K562 (cell line): ENCODE results near the gene UBR1. TPM values are rescaled to one million over a fixed set of nuclear protein-coding genes. Genes with fewer than 3 reads are reported as not detected.

Experiments
- FOXA1 ChIP-seq: fragments of 450-650 bp; IDR thresholded peaks from 2 replicates; pipeline ENCODE4 v1.6.1; 2016; ENCODE audit warnings: mild to moderate bottlenecking, borderline replicate concordance
- HDAC8 ChIP-seq: fragments of 450-650 bp; IDR thresholded peaks from 2 replicates; pipeline ENCODE4 v1.6.1; 2016; ENCODE audit warnings: mild to moderate bottlenecking, missing genetic modification characterization, moderate library complexity, missing compliant biosample characterization
- HEY1 ChIP-seq: fragments of 250-450 bp; sonication (Bioruptor Pico); IDR thresholded peaks from 2 replicates; pipeline ENCODE4 v1.5.0; 2020; ENCODE audit warnings: mild to moderate bottlenecking, moderate library complexity, borderline replicate concordance
- KDM4B ChIP-seq, 2 experiments: fragments of 450-650 bp in 1 of 2; sonication (generic) in 1 of 2; IDR thresholded peaks; 2 replicates each; pipeline ENCODE4 v1.6.1; 2016 to 2017; ENCODE audit warnings: borderline replicate concordance in 2 of 2, antibody characterized with exemption in 1 of 2, low read depth in 1 of 2, mild to moderate bottlenecking in 1 of 2
- KLF1 ChIP-seq: fragments of 450-650 bp; IDR thresholded peaks from 2 replicates; pipeline ENCODE4 v1.6.1; 2016; ENCODE audit warnings: missing genetic modification characterization, missing compliant biosample characterization
- KLF13 ChIP-seq: fragments of 450-650 bp; IDR thresholded peaks from 2 replicates; pipeline ENCODE4 v1.6.1; 2016; ENCODE audit warnings: missing genetic modification characterization, low read depth, mild to moderate bottlenecking, missing compliant biosample characterization, moderate library complexity, borderline replicate concordance
- KLF16 ChIP-seq: IDR thresholded peaks from 2 replicates; pipeline ENCODE4 v1.6.1; 2016; ENCODE audit warnings: antibody characterized with exemption
- L3MBTL2 ChIP-seq: fragments of 450-650 bp; IDR thresholded peaks from 2 replicates; pipeline ENCODE4 v1.6.1; 2016; ENCODE audit warnings: mild to moderate bottlenecking, moderate library complexity
- MEF2A ChIP-seq: IDR thresholded peaks from 2 replicates; pipeline ENCODE4 v1.6.1; 2011; ENCODE audit warnings: low read depth, mild to moderate bottlenecking, low read length, moderate library complexity; ENCODE audit not compliant: control insufficient read depth
- MTA3 ChIP-seq: fragments of 450-650 bp; formaldehyde crosslinking; IDR thresholded peaks from 2 replicates; pipeline ENCODE4 v1.6.1; 2017; ENCODE audit warnings: mild to moderate bottlenecking, borderline replicate concordance
- MTF1 ChIP-seq: fragments of 250-450 bp; sonication (Bioruptor Pico); IDR thresholded peaks from 2 replicates; pipeline ENCODE4 v1.9.0; 2021; ENCODE audit warnings: moderate library complexity, mild to moderate bottlenecking, inconsistent platforms, borderline replicate concordance
- NCOA2 ChIP-seq, 2 experiments: fragments of 450-650 bp; IDR thresholded peaks; 2 replicates each; pipeline ENCODE4 v1.6.1; 2018; ENCODE audit warnings: mild to moderate bottlenecking in 2 of 2, moderate library complexity in 1 of 2; ENCODE audit not compliant: partially characterized antibody in 2 of 2
- PTRF ChIP-seq: fragments of 450-650 bp; IDR thresholded peaks from 2 replicates; pipeline ENCODE4 v1.6.1; 2016; ENCODE audit warnings: mild to moderate bottlenecking, missing genetic modification characterization, missing compliant biosample characterization
- RB1 ChIP-seq: fragments of 450-650 bp; IDR thresholded peaks from 2 replicates; pipeline ENCODE4 v1.6.1; 2017; ENCODE audit warnings: low read depth, mild to moderate bottlenecking
- RBFOX2 ChIP-seq: fragments of 200-400 bp; formaldehyde crosslinking; IDR thresholded peaks from 2 replicates; pipeline ENCODE4 v1.6.1; 2017; ENCODE audit warnings: low read depth, mild to moderate bottlenecking, low read length, moderate library complexity
- RFX7 ChIP-seq: fragments of 250-450 bp; sonication (Bioruptor Pico); IDR thresholded peaks from 2 replicates; pipeline ENCODE4 v1.5.1; 2021; ENCODE audit warnings: mild to moderate bottlenecking
- SIN3A ChIP-seq, 2 experiments: fragments of 150-350 bp in 1 of 2; IDR thresholded peaks; 2 replicates each; pipeline ENCODE4 v1.6.1; 2011 to 2016; ENCODE audit warnings: borderline replicate concordance in 2 of 2, low read depth in 2 of 2, low read length in 2 of 2, mild to moderate bottlenecking in 2 of 2, moderate library complexity in 2 of 2; ENCODE audit not compliant: control insufficient read depth in 1 of 2
- SMAD4 ChIP-seq: fragments of 250-450 bp; sonication (Bioruptor Pico); conservative IDR thresholded peaks from 2 replicates; pipeline ENCODE4 v1.8.0; 2021; ENCODE audit warnings: inconsistent platforms, mild to moderate bottlenecking, moderate library complexity
- TGIF2 ChIP-seq: sonication (generic); formaldehyde crosslinking; IDR thresholded peaks from 2 replicates; pipeline ENCODE4 v1.8.1; 2022; ENCODE audit warnings: mild to moderate bottlenecking, missing genetic modification reagents, moderate library complexity
- ZNF239 ChIP-seq: fragments of 250-450 bp; sonication (Bioruptor Pico); IDR thresholded peaks from 2 replicates; pipeline ENCODE4 v1.4.0; 2020; ENCODE audit warnings: mild to moderate bottlenecking
- ZNF384 ChIP-seq: IDR thresholded peaks from 2 replicates; pipeline ENCODE4 v1.6.1; 2012; ENCODE audit warnings: low read depth, low read length, improper control_type of control experiment
- ZNF41 ChIP-seq: fragments of 250-450 bp; sonication (Bioruptor Pico); conservative IDR thresholded peaks from 2 replicates; pipeline ENCODE4 v1.4.0; 2020; ENCODE audit warnings: mild to moderate bottlenecking
- ZNF668 ChIP-seq: fragments of 250-450 bp; sonication (Bioruptor Pico); IDR thresholded peaks from 2 replicates; pipeline ENCODE4 v1.8.0; 2022; ENCODE audit warnings: mild to moderate bottlenecking, inconsistent platforms
- ZNF717 ChIP-seq: fragments of 250-450 bp; sonication (Bioruptor Pico); IDR thresholded peaks from 2 replicates; pipeline ENCODE4 v1.5.0; 2021
- ZNF778 ChIP-seq: fragments of 450-650 bp; formaldehyde crosslinking; IDR thresholded peaks from 2 replicates; pipeline ENCODE4 v1.4.0; 2020; ENCODE audit warnings: mild to moderate bottlenecking, moderate library complexity
- polyA plus RNA-seq, 8 experiments: library from polyadenylated mRNA; depleted of rRNA in 4 of 8; stranded (reverse) in 5 of 8; unstranded in 3 of 8; fragments of >200 nt; fragmentation: Nextera tagmentation in 2 of 8; fragmentation: Illumina TruSeq in 1 of 8; extraction: Ambion mirVana in 2 of 8; extraction: Trizol in 1 of 8; gene quantifications; 2 replicates each; pipeline versions ENCODE4 v1.2.1 to v1.2.3, GENCODE V29; 2011 to 2014; ENCODE audit warnings: inconsistent platforms in 1 of 8, missing spikeins in 1 of 8
- total RNA-seq, 7 experiments: library from RNA; depleted of rRNA in 6 of 7; stranded (reverse); fragments of >200 nt in 6 of 7; fragmentation: Illumina TruSeq in 2 of 7; extraction: Trizol in 2 of 7; gene quantifications; 2 replicates each; pipeline versions ENCODE4 v1.2.1 to v1.2.3, GENCODE V29; 2011 to 2021; ENCODE audit warnings: low replicate concordance in 1 of 7
- TF ChIP-seq, protein P1 (sequence below): fragments of 200-800 bp; sonication (Bioruptor generic); IDR thresholded peaks from 2 replicates; pipeline ENCODE4 v1.6.1; 2017; ENCODE audit warnings: missing genetic modification characterization, missing compliant biosample characterization
- TF ChIP-seq, protein P2 (sequence below): fragments of 250-450 bp; sonication (Bioruptor Pico); IDR thresholded peaks from 2 replicates; pipeline ENCODE4 v1.8.0; 2022; ENCODE audit warnings: moderate library complexity, mild to moderate bottlenecking, inconsistent platforms

The UBR1 gene
- total and polyA plus RNA-seq, 9 of the 15 experiments (the other 6 are each of a cell fraction or from before 2014, with no cell fraction given): 5.8 to 30.7 (median 15.3) TPM

DNA sequence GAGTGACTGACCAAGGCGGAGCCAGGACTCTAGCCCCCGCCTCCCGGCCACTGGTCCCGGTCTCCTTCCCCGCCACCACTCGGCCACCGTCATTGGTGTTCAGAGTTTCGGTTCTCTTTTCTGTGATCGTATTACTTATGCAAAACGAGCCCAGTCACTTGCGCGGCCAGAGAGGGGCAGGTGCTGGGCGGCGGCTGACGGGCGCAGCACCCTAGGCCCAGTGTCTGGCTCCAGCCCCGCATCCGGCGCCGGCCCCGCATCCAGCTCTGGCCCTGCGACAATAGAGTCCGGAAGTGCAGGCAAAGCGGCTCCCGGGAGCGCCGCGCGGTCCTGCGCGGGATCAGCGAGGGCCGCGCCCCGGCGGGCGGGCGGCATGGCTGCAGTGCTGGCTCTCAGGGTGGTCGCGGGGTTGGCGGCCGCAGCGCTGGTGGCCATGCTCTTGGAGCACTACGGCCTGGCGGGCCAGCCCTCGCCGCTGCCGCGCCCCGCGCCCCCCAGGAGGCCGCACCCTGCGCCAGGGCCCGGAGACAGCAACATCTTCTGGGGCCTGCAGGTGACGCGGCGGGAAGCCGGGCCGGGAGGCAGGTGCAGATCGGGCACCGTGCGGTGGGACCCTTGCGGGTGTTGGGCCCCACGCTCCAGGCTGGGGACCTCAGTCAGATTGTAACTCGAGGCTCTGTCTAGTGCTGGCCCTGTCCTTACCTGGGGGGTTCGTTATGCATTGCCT is 27.8 kb upstream of the UBR1 start, which contains the start of gene TMEM62 (continued):
- TF ChIP-seq KDM4B (IDR thresholded peaks at IDR 0.05; ENCODE audit: borderline replicate concordance in 2 of 2, low read depth in 1 of 2): no peak
- TF ChIP-seq KLF1: peak; percentile 60; the same call in 1 of the 2 replicates
- TF ChIP-seq PTRF (tag): no peak
- no peak for TF ChIP-seq ZNF668 (CRISPR knock-in tag)
- TF ChIP-seq SIN3A (IDR thresholded peaks at IDR 0.05; ENCODE audit: borderline replicate concordance in 2 of 2, control insufficient read depth in 1 of 2, low read depth in 2 of 2, low read length in 2 of 2): peak; percentile 40 to 45; a peak in 1 of 4 replicates
- no peak for TF ChIP-seq RFX7 (CRISPR knock-in tag)
- TF ChIP-seq TGIF2 (CRISPR knock-in tag): no peak
- TF ChIP-seq NCOA2 (IDR thresholded peaks at IDR 0.05; ENCODE audit: partially characterized antibody in 2 of 2): no peak
- TF ChIP-seq KLF16: no peak
- no peak for TF ChIP-seq KLF13 (tag)
- TF ChIP-seq MTA3: peak; percentile 87
- TF ChIP-seq, protein P1, sequence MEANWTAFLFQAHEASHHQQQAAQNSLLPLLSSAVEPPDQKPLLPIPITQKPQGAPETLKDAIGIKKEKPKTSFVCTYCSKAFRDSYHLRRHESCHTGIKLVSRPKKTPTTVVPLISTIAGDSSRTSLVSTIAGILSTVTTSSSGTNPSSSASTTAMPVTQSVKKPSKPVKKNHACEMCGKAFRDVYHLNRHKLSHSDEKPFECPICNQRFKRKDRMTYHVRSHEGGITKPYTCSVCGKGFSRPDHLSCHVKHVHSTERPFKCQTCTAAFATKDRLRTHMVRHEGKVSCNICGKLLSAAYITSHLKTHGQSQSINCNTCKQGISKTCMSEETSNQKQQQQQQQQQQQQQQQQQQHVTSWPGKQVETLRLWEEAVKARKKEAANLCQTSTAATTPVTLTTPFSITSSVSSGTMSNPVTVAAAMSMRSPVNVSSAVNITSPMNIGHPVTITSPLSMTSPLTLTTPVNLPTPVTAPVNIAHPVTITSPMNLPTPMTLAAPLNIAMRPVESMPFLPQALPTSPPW (CRISPR knock-in tag): peak; percentile 39
- no peak for TF ChIP-seq MEF2A
- TF ChIP-seq ZNF239 (CRISPR knock-in tag): no peak
- no peak for TF ChIP-seq ZNF41 (CRISPR knock-in tag)
- no peak for TF ChIP-seq ZNF717
- TF ChIP-seq RB1: peak; percentile 86
- TF ChIP-seq HEY1: no peak
- TF ChIP-seq FOXA1: no peak
- peak; percentile 97 for TF ChIP-seq RBFOX2
- no peak for TF ChIP-seq MTF1 (CRISPR knock-in tag)
- TF ChIP-seq, protein P2, sequence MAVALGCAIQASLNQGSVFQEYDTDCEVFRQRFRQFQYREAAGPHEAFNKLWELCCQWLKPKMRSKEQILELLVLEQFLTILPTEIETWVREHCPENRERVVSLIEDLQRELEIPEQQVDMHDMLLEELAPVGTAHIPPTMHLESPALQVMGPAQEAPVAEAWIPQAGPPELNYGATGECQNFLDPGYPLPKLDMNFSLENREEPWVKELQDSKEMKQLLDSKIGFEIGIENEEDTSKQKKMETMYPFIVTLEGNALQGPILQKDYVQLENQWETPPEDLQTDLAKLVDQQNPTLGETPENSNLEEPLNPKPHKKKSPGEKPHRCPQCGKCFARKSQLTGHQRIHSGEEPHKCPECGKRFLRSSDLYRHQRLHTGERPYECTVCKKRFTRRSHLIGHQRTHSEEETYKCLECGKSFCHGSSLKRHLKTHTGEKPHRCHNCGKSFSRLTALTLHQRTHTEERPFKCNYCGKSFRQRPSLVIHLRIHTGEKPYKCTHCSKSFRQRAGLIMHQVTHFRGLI (CRISPR knock-in tag): no peak
- 0 out of 2 replicates have a peak, but pooled peaks have one; percentile 9 for TF ChIP-seq ZNF384
- TF ChIP-seq HDAC8: peak; percentile 35; the same call in 1 of the 2 replicates
- peak; percentile 81 for TF ChIP-seq SMAD4 (CRISPR knock-in tag)
- TF ChIP-seq ZNF778 (CRISPR knock-in tag): no peak
- TF ChIP-seq L3MBTL2: peak; percentile 89
